NCI-H128 (cell line): ENCODE measurements around the gene FOXL1.

Experiments
- DNase-seq: peaks from one replicate; lab custom pipeline; 2025; ENCODE audit not compliant: unreplicated experiment; lab: John Stamatoyannopoulos, UW

FOXL1 gene

GRCh38 chr16:86631444-86631843, 53.1 kb downstream of the FOXL1 start:
- no peak for DNase-seq
